Measurements from ENCODE around the gene DONSON. TPM values are rescaled to one million over a fixed set of nuclear protein-coding genes. Genes with fewer than 3 reads are reported as not detected.

The DONSON gene
- total and polyA plus RNA-seq, 9 of the 15 experiments (the other 6 are each of a cell fraction or from before 2014, with no cell fraction given), result 26.7 to 124 (median 62.6) TPM

- TF ChIP-seq ZBTB11 (CRISPR knock-in tag; IDR thresholded peaks at IDR 0.05), result no peak
- no peak for TF ChIP-seq SMAD2 (IDR thresholded peaks at IDR 0.05; ENCODE audit: low read depth, low read length)
- no peak for TF ChIP-seq SRSF3 (IDR thresholded peaks at IDR 0.05; ENCODE audit: insufficient read depth, low read length)
- TF ChIP-seq ZFP36 (IDR thresholded peaks at IDR 0.05; ENCODE audit: low read depth, low read length, partially characterized antibody), result no peak
- no peak for TF ChIP-seq TAF15 (IDR thresholded peaks at IDR 0.05; ENCODE audit: low read depth, low read length)
- TF ChIP-seq KDM5B (IDR thresholded peaks at IDR 0.05; ENCODE audit: insufficient replicate concordance, low read depth, low read length), result peak; percentile 91
- no peak for TF ChIP-seq STAG1 (CRISPR knock-in tag; IDR thresholded peaks at IDR 0.05; ENCODE audit: borderline replicate concordance)
- no peak for TF ChIP-seq NFYB (IDR thresholded peaks at IDR 0.05; ENCODE audit: extremely low read depth, insufficient read length)
- peak; percentile 72 for TF ChIP-seq ZBTB2 (IDR thresholded peaks at IDR 0.05)
- TF ChIP-seq ZNF740 (CRISPR knock-in tag; IDR thresholded peaks at IDR 0.05), result no peak
- TF ChIP-seq ZNF740 (tag; IDR thresholded peaks at IDR 0.05), result no peak
- no peak for TF ChIP-seq TCF7 (IDR thresholded peaks at IDR 0.05; ENCODE audit: borderline replicate concordance)
- no peak for TF ChIP-seq GTF2F1 (IDR thresholded peaks at IDR 0.05; ENCODE audit: low read depth, low read length)
- TF ChIP-seq HSF4 (CRISPR knock-in tag; IDR thresholded peaks at IDR 0.05; ENCODE audit: borderline replicate concordance), result no peak
Measured at GRCh38 chr21:33588485-33589335, at the start of gene DONSON (continued).
